HepG2 (cell line): Measurements from ENCODE around the gene GPR158. TPM values are rescaled to one million over a fixed set of nuclear protein-coding genes. Genes with fewer than 3 reads are reported as not detected.

Source experiments
- ATAC-seq: fragments of 200-7000 bp; cut with Tn5 transposase; 3 replicates; pipeline ENCODE4 v1.9.1; 2020; ENCODE audit warnings: mild to moderate bottlenecking, moderate library complexity
- BruUV-seq: library from RNA; stranded (reverse); fragments of 400-500 nt; replicated peaks from 2 replicates; lab custom pipeline; 2021; lab: Mats Ljungman, UMichigan
- CTCF ChIA-PET: fragments of 300-600 bp; formaldehyde crosslinking; extraction: SDS; loops from one replicate; lab custom pipeline; 2021; ENCODE audit warnings: low total read pairs, inconsistent platforms, low intra/inter-chr PET ratio; lab: Yijun Ruan, JAX
- POLR2A ChIA-PET: fragments of 350-600 bp; sonication (Branson Sonifier 250); formaldehyde crosslinking; loops from one replicate; lab custom pipeline; 2020; ENCODE audit warnings: antibody characterized with exemption, inconsistent platforms; lab: Yijun Ruan, JAX
- DNase-seq: peaks from one replicate; pipeline ENCODE4 v3.0.0-alpha.2; 2015; ENCODE audit warnings: low spot score
- FAIRE-seq: peaks from 3 replicates; lab custom pipeline; 2011; peaks lifted over from hg19 to GRCh38; lab: Jason Lieb, UNC
- H2AFZ ChIP-seq: one replicate; pipeline ENCODE4 v1.6.1; 2011; ENCODE audit warnings: low read length, inconsistent platforms
- H3K27ac ChIP-seq: fragments of 300-600 bp; 3 replicates; pipeline ENCODE4 v1.8.0; 2011; ENCODE audit warnings: mixed run types, mild to moderate bottlenecking, mixed read lengths, low read length, inconsistent platforms; ENCODE audit not compliant: insufficient read depth; ENCODE audit errors: extremely low read length
- H3K27me3 ChIP-seq, 2 experiments: fragments of 200-600 bp in 1 of 2; 2 replicates in 1 of 2; 3 replicates in 1 of 2; pipeline versions ENCODE4 v1.6.0 to v1.8.0; 2011; ENCODE audit warnings: low read length in 2 of 2, mild to moderate bottlenecking in 2 of 2, moderate library complexity in 2 of 2, inconsistent platforms in 1 of 2; ENCODE audit not compliant: insufficient read depth in 2 of 2, control insufficient read depth in 1 of 2
- H3K36me3 ChIP-seq, 2 experiments: fragments of 200-600 bp in 1 of 2; replicated peaks in 1 of 2; 2 replicates in 1 of 2; 3 replicates in 1 of 2; pipeline versions ENCODE4 v1.5.1 to v1.8.0; 2011; ENCODE audit warnings: low read length in 2 of 2, inconsistent platforms in 1 of 2; ENCODE audit not compliant: insufficient read depth in 2 of 2, control insufficient read depth in 1 of 2
- H3K4me1 ChIP-seq: 2 replicates; pipeline ENCODE4 v1.5.1; 2012; ENCODE audit warnings: low read length, inconsistent platforms; ENCODE audit not compliant: insufficient read depth
- H3K4me2 ChIP-seq: 2 replicates; pipeline ENCODE4 v1.6.0; 2011; ENCODE audit warnings: low read depth, low read length, inconsistent platforms
- H3K4me3 ChIP-seq, 3 experiments: fragments of 200-600 bp in 1 of 3; sonication (generic), shearing (Covaris generic) in 1 of 3; replicated peaks in 1 of 3; 2 replicates each; pipeline ENCODE4 v1.5.1; 2011 to 2016; ENCODE audit warnings: low read length in 3 of 3, inconsistent platforms in 2 of 3, low read depth in 2 of 3, mild to moderate bottlenecking in 2 of 3, control low read depth in 1 of 3, mixed read lengths in 1 of 3; ENCODE audit not compliant: insufficient read depth in 1 of 3
- H3K79me2 ChIP-seq: one replicate; pipeline ENCODE4 v1.6.1; 2011; ENCODE audit warnings: low read length, inconsistent platforms; ENCODE audit not compliant: insufficient read depth
- H3K9ac ChIP-seq: 2 replicates; pipeline ENCODE4 v1.6.0; 2011; ENCODE audit warnings: mild to moderate bottlenecking, low read depth, low read length, inconsistent platforms; ENCODE audit not compliant: insufficient read depth
- H3K9me3 ChIP-seq: 2 replicates; pipeline ENCODE4 v1.5.1; 2012; ENCODE audit warnings: mild to moderate bottlenecking, low read length
- H4K20me1 ChIP-seq: 2 replicates; pipeline ENCODE4 v1.6.0; 2011; ENCODE audit warnings: inconsistent platforms, mild to moderate bottlenecking, low read length, moderate library complexity; ENCODE audit not compliant: insufficient read depth
- GATA4 ChIP-seq: sonication (generic); IDR thresholded peaks from 2 replicates; pipeline ENCODE4 v1.6.1; 2016; ENCODE audit warnings: antibody characterized with exemption, low read depth, borderline replicate concordance
- KDM4B ChIP-seq: sonication (generic); formaldehyde crosslinking; IDR thresholded peaks from 2 replicates; pipeline ENCODE4 v1.4.0; 2020; ENCODE audit warnings: missing genetic modification reagents
- PRPF4 ChIP-seq: fragments of 200-400 bp; formaldehyde crosslinking; IDR thresholded peaks from 2 replicates; pipeline ENCODE4 v1.6.1; 2016; ENCODE audit warnings: low read length, low read depth; ENCODE audit not compliant: poor library complexity, severe bottlenecking
- REST ChIP-seq, 2 experiments: IDR thresholded peaks; 2 replicates each; pipeline ENCODE4 v1.6.1; 2011 to 2012; ENCODE audit warnings: low read length in 2 of 2, borderline replicate concordance in 1 of 2, low read depth in 1 of 2, mild to moderate bottlenecking in 1 of 2, moderate library complexity in 1 of 2
- SMARCC2 ChIP-seq: fragments of 450-650 bp; IDR thresholded peaks from 2 replicates; pipeline ENCODE4 v1.6.1; 2017; ENCODE audit warnings: antibody characterized with exemption, mild to moderate bottlenecking
- TOPORS ChIP-seq: sonication (generic); formaldehyde crosslinking; IDR thresholded peaks from 2 replicates; pipeline ENCODE4 v1.8.0; 2023; ENCODE audit warnings: mild to moderate bottlenecking, missing genetic modification reagents
- ZNF17 ChIP-seq: sonication (generic); formaldehyde crosslinking; IDR thresholded peaks from 2 replicates; pipeline ENCODE4 v1.5.0; 2020; ENCODE audit warnings: mild to moderate bottlenecking, missing genetic modification reagents
- ZNF224 ChIP-seq: sonication (generic); formaldehyde crosslinking; IDR thresholded peaks from 2 replicates; pipeline ENCODE4 v1.5.0; 2020; ENCODE audit warnings: mild to moderate bottlenecking, missing genetic modification reagents
- ZNF576 ChIP-seq: sonication (generic); formaldehyde crosslinking; IDR thresholded peaks from 2 replicates; pipeline ENCODE4 v1.4.0; 2020; ENCODE audit warnings: mild to moderate bottlenecking, missing genetic modification reagents
- ZNF589 ChIP-seq: sonication (generic); formaldehyde crosslinking; conservative IDR thresholded peaks from 2 replicates; pipeline ENCODE4 v1.8.0; 2022; ENCODE audit warnings: mild to moderate bottlenecking, moderate library complexity, missing genetic modification reagents
- WGBS: methylation state at CpG from one replicate; pipeline ENCODE4 v1.1.6; 2017; ENCODE audit warnings: low lambda C conversion rate; 5-methylcytosine and 5-hydroxymethylcytosine counted together
- in situ Hi-C: cut with HindIII; loops from 2 replicates; pipeline ENCODE4 v1.10.0; 2017; ENCODE audit warnings: low pct_unique_long_range_greater_than_20kb; ENCODE audit not compliant: extremely low pct_ligation_motif_present
- intact Hi-C: fragments of 100-400 bp; cut with micrococcal nuclease; formaldehyde crosslinking; loops from one replicate; pipeline ENCODE4 v1.10.0; 2022; ENCODE audit not compliant: unreplicated experiment
- polyA plus RNA-seq, 8 experiments: library from polyadenylated mRNA; depleted of rRNA in 3 of 8; stranded (reverse) in 7 of 8; unstranded in 1 of 8; fragments of >200 nt; fragmentation: Illumina TruSeq in 4 of 8; extraction: Trizol in 4 of 8; gene quantifications; 2 replicates each; pipeline versions ENCODE4 v1.2.1 to v1.2.3, GENCODE V29; 2011 to 2016; ENCODE audit warnings: low read depth in 4 of 8, missing spikeins in 1 of 8, mixed read lengths in 1 of 8; ENCODE audit not compliant: insufficient read depth in 1 of 8
- total RNA-seq, 5 experiments: library from RNA; depleted of rRNA; stranded (reverse); fragments of >200 nt; fragmentation: Illumina TruSeq; extraction: Trizol; gene quantifications; 2 replicates each; pipeline ENCODE4 v1.2.3, GENCODE V29; 2016; ENCODE audit warnings: low read depth in 1 of 5
- TF ChIP-seq, protein P1 (sequence below): sonication (generic); formaldehyde crosslinking; IDR thresholded peaks from 2 replicates; pipeline ENCODE4 v1.4.0; 2020; ENCODE audit warnings: missing genetic modification reagents
- TF ChIP-seq, protein P2 (sequence below): sonication (generic); formaldehyde crosslinking; IDR thresholded peaks from 2 replicates; pipeline ENCODE4 v1.5.0; 2020; ENCODE audit warnings: missing genetic modification reagents, mild to moderate bottlenecking, borderline replicate concordance

The GPR158 gene
- total and polyA plus RNA-seq, 2 of the 13 experiments (the other 11 are each of a cell fraction or from before 2014, with no cell fraction given) = not detected

- Histone ChIP-seq H2AFZ (no peak overlapping the region), H3K27me3 (no peaks in the 10 kb centered on the region), H3K9ac (no peak overlapping the region), H3K4me1 (no peaks in the 10 kb centered on the region), H3K36me3 (no peaks in the 10 kb centered on the region), H3K79me2 (no peaks in the 10 kb centered on the region), H3K4me3 (no peak overlapping the region), H3K4me2 (no peak overlapping the region), H3K9me3 (peaks cover 17% of the 10 kb centered on the region), H4K20me1 (no peaks in the 10 kb centered on the region), H3K27ac (no peak overlapping the region)
- FAIRE-seq (no peak), ATAC-seq (no peak), DNase-seq (no peak)
- in situ Hi-C loops (no loop called here), intact Hi-C loops (no loop called here)
- ChIA-PET CTCF (no interaction called here), POLR2A (no interaction called here)
- BruUV-seq = no TSS peak
- WGBS = 37% methylated on average over 7 of the region's 7 CpGs
- TF ChIP-seq ZNF589 (CRISPR knock-in tag) (no peak), ZNF576 (CRISPR knock-in tag) (no peak), ZNF17 (CRISPR knock-in tag) (no peak), SMARCC2 (no peak), ZNF224 (no peak), GATA4 (no peak), KDM4B (no peak), PRPF4 (no peak), TOPORS (CRISPR knock-in tag) (no peak), REST (IDR thresholded peaks at IDR 0.05; ENCODE audit: borderline replicate concordance in 1 of 2, low read depth in 1 of 2, low read length in 2 of 2) (no peak)
- TF ChIP-seq, protein P1, sequence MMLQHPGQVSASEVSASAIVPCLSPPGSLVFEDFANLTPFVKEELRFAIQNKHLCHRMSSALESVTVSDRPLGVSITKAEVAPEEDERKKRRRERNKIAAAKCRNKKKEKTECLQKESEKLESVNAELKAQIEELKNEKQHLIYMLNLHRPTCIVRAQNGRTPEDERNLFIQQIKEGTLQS (CRISPR knock-in tag) = no peak
- TF ChIP-seq, protein P2, sequence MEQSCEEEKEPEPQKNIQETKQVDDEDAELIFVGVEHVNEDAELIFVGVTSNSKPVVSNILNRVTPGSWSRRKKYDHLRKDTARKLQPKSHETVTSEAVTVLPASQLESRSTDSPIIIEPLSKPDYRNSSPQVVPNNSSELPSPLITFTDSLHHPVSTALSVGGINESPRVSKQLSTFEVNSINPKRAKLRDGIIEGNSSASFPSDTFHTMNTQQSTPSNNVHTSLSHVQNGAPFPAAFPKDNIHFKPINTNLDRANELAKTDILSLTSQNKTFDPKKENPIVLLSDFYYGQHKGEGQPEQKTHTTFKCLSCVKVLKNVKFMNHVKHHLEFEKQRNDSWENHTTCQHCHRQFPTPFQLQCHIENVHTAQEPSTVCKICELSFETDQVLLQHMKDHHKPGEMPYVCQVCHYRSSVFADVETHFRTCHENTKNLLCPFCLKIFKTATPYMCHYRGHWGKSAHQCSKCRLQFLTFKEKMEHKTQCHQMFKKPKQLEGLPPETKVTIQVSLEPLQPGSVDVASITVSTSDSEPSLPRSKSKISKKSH (CRISPR knock-in tag) = no peak
Measured at GRCh38 chr10:25280573-25280972, 105.8 kb downstream of the GPR158 start.
